Nephron progenitor cell (in vitro differentiated cells): ENCODE measurements around the gene ZNF530.

Source experiments
- DNase-seq: peaks from one replicate; pipeline ENCODE4 v3.0.0; 2021
- H3K27ac Mint-ChIP-seq: 2 replicates; pipeline ENCODE4 v1.8.0; 2021; ENCODE audit warnings: mild to moderate bottlenecking, moderate library complexity, mixed read lengths
- H3K27me3 Mint-ChIP-seq: 2 replicates; pipeline ENCODE4 v1.8.0; 2021; ENCODE audit warnings: mild to moderate bottlenecking, low read depth, mixed read lengths; ENCODE audit not compliant: poor library complexity
- H3K36me3 Mint-ChIP-seq: 2 replicates; pipeline ENCODE4 v1.8.0; 2021; ENCODE audit warnings: low read depth, mixed read lengths
- H3K4me1 Mint-ChIP-seq: 2 replicates; pipeline ENCODE4 v1.8.0; 2021; ENCODE audit warnings: mixed read lengths
- H3K4me3 Mint-ChIP-seq: 2 replicates; pipeline ENCODE4 v1.8.0; 2021; ENCODE audit warnings: mild to moderate bottlenecking, moderate library complexity, mixed read lengths
- H3K9me3 Mint-ChIP-seq: 2 replicates; pipeline ENCODE4 v1.8.0; 2021; ENCODE audit warnings: mild to moderate bottlenecking, moderate library complexity, mixed read lengths
- TF ChIP-seq, protein P1 (sequence below): fragments of 200-600 bp; sonication (generic); IDR thresholded peaks from 2 replicates; pipeline ENCODE4 v1.5.0; 2021; ENCODE audit warnings: antibody characterized with exemption

ZNF530 gene

DNA sequence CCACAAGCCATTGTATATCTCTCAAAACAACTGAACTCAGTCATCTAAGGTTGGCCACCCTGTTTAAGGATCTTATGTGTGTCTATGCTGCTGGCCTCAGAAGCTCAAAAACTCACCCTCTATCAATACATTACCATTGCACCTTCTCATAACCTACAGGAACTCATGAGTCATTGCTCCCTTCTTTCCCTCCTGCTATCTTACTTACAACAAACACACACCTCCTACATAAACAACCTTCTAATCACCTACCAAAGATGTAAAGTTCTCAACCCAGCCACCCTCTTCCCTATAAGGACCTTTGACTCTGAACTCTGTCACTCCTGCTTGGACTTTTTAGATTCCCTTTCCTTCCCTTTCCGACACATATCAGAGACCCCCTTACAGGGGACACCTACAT is 55.8 kb downstream of the ZNF530 start:
- no peak overlapping the region for H3K4me3 Mint-ChIP-seq
- H3K36me3 Mint-ChIP-seq = no peaks in the 10 kb centered on the region
- H3K27me3 Mint-ChIP-seq = peaks cover 64% of the 10 kb centered on the region
- H3K9me3 Mint-ChIP-seq = peaks cover 36% of the 10 kb centered on the region
- no peak overlapping the region for H3K27ac Mint-ChIP-seq
- H3K4me1 Mint-ChIP-seq = no peaks in the 10 kb centered on the region
- DNase-seq = no peak
- TF ChIP-seq, protein P1, sequence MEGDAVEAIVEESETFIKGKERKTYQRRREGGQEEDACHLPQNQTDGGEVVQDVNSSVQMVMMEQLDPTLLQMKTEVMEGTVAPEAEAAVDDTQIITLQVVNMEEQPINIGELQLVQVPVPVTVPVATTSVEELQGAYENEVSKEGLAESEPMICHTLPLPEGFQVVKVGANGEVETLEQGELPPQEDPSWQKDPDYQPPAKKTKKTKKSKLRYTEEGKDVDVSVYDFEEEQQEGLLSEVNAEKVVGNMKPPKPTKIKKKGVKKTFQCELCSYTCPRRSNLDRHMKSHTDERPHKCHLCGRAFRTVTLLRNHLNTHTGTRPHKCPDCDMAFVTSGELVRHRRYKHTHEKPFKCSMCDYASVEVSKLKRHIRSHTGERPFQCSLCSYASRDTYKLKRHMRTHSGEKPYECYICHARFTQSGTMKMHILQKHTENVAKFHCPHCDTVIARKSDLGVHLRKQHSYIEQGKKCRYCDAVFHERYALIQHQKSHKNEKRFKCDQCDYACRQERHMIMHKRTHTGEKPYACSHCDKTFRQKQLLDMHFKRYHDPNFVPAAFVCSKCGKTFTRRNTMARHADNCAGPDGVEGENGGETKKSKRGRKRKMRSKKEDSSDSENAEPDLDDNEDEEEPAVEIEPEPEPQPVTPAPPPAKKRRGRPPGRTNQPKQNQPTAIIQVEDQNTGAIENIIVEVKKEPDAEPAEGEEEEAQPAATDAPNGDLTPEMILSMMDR = no peak

DNA sequence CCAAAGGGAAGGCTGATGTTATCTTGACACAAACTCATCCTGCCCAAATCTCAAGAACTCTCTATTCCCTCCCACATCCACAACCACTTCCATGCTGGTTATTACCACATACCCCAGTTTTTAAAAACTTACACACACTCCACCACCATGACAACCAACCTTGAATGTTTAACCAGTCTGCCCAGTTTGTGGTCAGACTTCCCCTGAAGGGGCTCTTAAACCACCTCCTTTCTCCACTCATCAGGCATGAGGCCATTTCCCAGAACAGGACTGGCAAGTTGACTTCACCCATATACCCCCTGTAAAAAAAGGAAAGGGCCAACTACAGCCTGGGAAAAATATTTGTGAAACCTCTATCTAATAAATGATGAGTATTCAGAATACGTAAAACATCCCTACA is 56.7 kb downstream of the ZNF530 start:
- no peak for DNase-seq
- TF ChIP-seq, protein P1 = no peak
- peaks cover 34% of the 10 kb centered on the region for H3K9me3 Mint-ChIP-seq
- H3K4me1 Mint-ChIP-seq = no peaks in the 10 kb centered on the region
- peaks cover 71% of the 10 kb centered on the region for H3K27me3 Mint-ChIP-seq
- no peak overlapping the region for H3K27ac Mint-ChIP-seq
- H3K4me3 Mint-ChIP-seq = no peak overlapping the region
- no peaks in the 10 kb centered on the region for H3K36me3 Mint-ChIP-seq
